ENCODE measurements around the gene ESCO1. TPM values are rescaled to one million over a fixed set of nuclear protein-coding genes. Genes with fewer than 3 reads are reported as not detected.

The ESCO1 gene
- polyA plus RNA-seq, 2 of the 4 experiments (the other 2 are of a cell fraction) = 7.7 to 13.2 TPM

DNA sequence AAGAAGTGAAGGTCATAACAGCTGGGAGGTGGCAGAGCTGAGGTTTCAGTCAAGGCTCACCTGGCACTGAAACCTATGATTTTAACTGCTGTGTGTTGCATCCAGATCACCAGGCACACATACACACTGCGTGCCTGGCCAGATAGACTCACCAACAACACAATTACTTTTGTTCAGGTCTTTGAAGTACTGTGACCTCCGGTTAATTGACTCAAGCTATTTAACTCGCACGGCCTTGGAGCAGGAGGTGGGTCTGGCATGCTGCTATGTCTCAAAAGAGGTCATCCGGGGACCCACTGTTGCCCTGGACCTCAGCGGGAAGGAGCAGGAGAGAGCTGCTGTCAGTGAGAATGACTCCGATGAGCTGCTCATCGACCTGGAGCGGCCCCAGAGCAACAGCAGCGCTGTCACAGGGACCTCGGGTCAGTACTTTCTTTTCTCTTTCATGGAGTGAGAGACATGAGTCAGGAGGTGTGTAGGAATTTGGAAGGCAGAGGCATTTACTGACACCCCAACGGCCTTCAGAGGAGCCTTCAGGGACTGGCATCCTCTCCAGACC is 104.1 kb downstream of the ESCO1 start:
- no peak overlapping the region for H3K27ac ChIP-seq
- FAIRE-seq (no peak), DNase-seq (ENCODE audit: low read depth in 1 of 2, low spot score in 1 of 2) (no peak), ATAC-seq (no peak)
- no peaks in the 10 kb centered on the region for H3K9me3 ChIP-seq
- CTCF ChIA-PET = interaction anchor here (0.9 to 3.3 kb wide), 2 partner anchors 52 to 301 kb away, joined by 4 to 10 read pairs; no protein-coding TSS in a partner anchor
- no peak overlapping the region for H3K4me2 ChIP-seq
- no peak for TF ChIP-seq NR3C1 (IDR thresholded peaks at IDR 0.05)
- TF ChIP-seq POLR2AphosphoS2 (conservative IDR thresholded peaks at IDR 0.05; ENCODE audit: low read length) = no peak
- TF ChIP-seq GATA3 (IDR thresholded peaks at IDR 0.05; ENCODE audit: borderline replicate concordance) = no peak
- TF ChIP-seq CHD4 (IDR thresholded peaks at IDR 0.05; ENCODE audit: borderline replicate concordance) = no peak
- no peak for TF ChIP-seq HOXB13 (CRISPR knock-in tag; IDR thresholded peaks at IDR 0.05; ENCODE audit: low read depth)
- TF ChIP-seq HDAC2 (IDR thresholded peaks at IDR 0.05) = no peak
- no peak for TF ChIP-seq MAX (IDR thresholded peaks at IDR 0.05)
- no peak for TF ChIP-seq EHMT2 (IDR thresholded peaks at IDR 0.05; ENCODE audit: low read depth)
- TF ChIP-seq, protein P1, sequence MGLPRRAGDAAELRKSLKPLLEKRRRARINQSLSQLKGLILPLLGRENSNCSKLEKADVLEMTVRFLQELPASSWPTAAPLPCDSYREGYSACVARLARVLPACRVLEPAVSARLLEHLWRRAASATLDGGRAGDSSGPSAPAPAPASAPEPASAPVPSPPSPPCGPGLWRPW (IDR thresholded peaks at IDR 0.05) = no peak
- TF ChIP-seq, protein P2, sequence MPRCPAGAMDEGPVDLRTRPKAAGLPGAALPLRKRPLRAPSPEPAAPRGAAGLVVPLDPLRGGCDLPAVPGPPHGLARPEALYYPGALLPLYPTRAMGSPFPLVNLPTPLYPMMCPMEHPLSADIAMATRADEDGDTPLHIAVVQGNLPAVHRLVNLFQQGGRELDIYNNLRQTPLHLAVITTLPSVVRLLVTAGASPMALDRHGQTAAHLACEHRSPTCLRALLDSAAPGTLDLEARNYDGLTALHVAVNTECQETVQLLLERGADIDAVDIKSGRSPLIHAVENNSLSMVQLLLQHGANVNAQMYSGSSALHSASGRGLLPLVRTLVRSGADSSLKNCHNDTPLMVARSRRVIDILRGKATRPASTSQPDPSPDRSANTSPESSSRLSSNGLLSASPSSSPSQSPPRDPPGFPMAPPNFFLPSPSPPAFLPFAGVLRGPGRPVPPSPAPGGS (IDR thresholded peaks at IDR 0.05) = no peak
- no peak for TF ChIP-seq TP53 (CRISPR knock-in tag; IDR thresholded peaks at IDR 0.05)
- TF ChIP-seq MAZ (IDR thresholded peaks at IDR 0.05; ENCODE audit: borderline replicate concordance, low read depth, low read length) = no peak
- no peak for TF ChIP-seq HOXB5 (CRISPR knock-in tag; IDR thresholded peaks at IDR 0.05)
- no peak overlapping the region for H3K4me3 ChIP-seq
- WGBS (ENCODE audit: missing lambda C conversion rate) = 82% methylated on average over 7 of the region's 12 CpGs
- no peaks in the 10 kb centered on the region for H3K4me1 ChIP-seq
- POLR2A ChIA-PET = no interaction called here

- no peak overlapping the region for H3K4me3 ChIP-seq
- H3K27ac ChIP-seq = no peak overlapping the region
- H3K4me2 ChIP-seq = no peak overlapping the region
- TF ChIP-seq HOXA7 (CRISPR knock-in tag; IDR thresholded peaks at IDR 0.05) (no peak), MAZ (IDR thresholded peaks at IDR 0.05; ENCODE audit: borderline replicate concordance, low read depth, low read length) (no peak), FOSB (CRISPR knock-in tag; IDR thresholded peaks at IDR 0.05) (no peak), KDM1A (IDR thresholded peaks at IDR 0.05; ENCODE audit: low read depth) (no peak), NR3C1 (IDR thresholded peaks at IDR 0.05) (no peak), JUN (IDR thresholded peaks at IDR 0.05) (no peak), TFCP2L1 (CRISPR knock-in tag; IDR thresholded peaks at IDR 0.05) (no peak), ZC3H11A (IDR thresholded peaks at IDR 0.05) (no peak), SMC3 (IDR thresholded peaks at IDR 0.05) (no peak), TP53 (CRISPR knock-in tag; IDR thresholded peaks at IDR 0.05) (no peak), ESRRA (IDR thresholded peaks at IDR 0.05; ENCODE audit: borderline replicate concordance, low read length) (no peak), FOSL2 (IDR thresholded peaks at IDR 0.05) (no peak), FOSL2 (CRISPR knock-in tag; IDR thresholded peaks at IDR 0.05) (no peak), POLR2A (IDR thresholded peaks at IDR 0.05; ENCODE audit: low read length) (no peak), MAFK (IDR thresholded peaks at IDR 0.05; ENCODE audit: partially characterized antibody) (no peak)
- TF ChIP-seq, protein P3, sequence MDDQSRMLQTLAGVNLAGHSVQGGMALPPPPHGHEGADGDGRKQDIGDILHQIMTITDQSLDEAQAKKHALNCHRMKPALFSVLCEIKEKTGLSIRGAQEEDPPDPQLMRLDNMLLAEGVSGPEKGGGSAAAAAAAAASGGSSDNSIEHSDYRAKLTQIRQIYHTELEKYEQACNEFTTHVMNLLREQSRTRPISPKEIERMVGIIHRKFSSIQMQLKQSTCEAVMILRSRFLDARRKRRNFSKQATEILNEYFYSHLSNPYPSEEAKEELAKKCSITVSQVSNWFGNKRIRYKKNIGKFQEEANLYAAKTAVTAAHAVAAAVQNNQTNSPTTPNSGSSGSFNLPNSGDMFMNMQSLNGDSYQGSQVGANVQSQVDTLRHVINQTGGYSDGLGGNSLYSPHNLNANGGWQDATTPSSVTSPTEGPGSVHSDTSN (IDR thresholded peaks at IDR 0.05) = no peak
- TF ChIP-seq, protein P4, sequence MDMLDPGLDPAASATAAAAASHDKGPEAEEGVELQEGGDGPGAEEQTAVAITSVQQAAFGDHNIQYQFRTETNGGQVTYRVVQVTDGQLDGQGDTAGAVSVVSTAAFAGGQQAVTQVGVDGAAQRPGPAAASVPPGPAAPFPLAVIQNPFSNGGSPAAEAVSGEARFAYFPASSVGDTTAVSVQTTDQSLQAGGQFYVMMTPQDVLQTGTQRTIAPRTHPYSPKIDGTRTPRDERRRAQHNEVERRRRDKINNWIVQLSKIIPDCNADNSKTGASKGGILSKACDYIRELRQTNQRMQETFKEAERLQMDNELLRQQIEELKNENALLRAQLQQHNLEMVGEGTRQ (IDR thresholded peaks at IDR 0.05) = no peak
- TF ChIP-seq, protein P1 (IDR thresholded peaks at IDR 0.05) = no peak
- H3K4me1 ChIP-seq = no peaks in the 10 kb centered on the region
- no peak for DNase-seq (ENCODE audit: low read depth in 1 of 2, low spot score in 1 of 2)
- 50% methylated on average over 4 of the region's 4 CpGs for WGBS (ENCODE audit: missing lambda C conversion rate)
- FAIRE-seq = no peak
- no peaks in the 10 kb centered on the region for H3K9me3 ChIP-seq
- ChIA-PET CTCF (interaction anchor here (2.2 kb wide), 1 partner anchor 15 kb away, joined by 9 read pairs; no protein-coding TSS in a partner anchor), POLR2A (no interaction called here)
- no peak for ATAC-seq
These were observed 109.8 kb downstream of the ESCO1 start for GRCh38 chr18:21490748-21491147.

Measured in A549 (cell line).